Lung microvascular endothelial cell (primary cell): Measurements from ENCODE around the gene COL25A1. TPM values are rescaled to one million over a fixed set of nuclear protein-coding genes. Genes with fewer than 3 reads are reported as not detected.
"Not testable (repeated sequence)": the region's sequence is repeated elsewhere in the genome, so short reads cannot be mapped to it uniquely, and the experiment has no call there.

Experiments used
- DNase-seq, 2 donors: peaks; one replicate each; pipeline versions ENCODE4 v3.0.0 to v3.0.0-alpha.2; 2010; ENCODE audit warnings: low read depth in 2 of 2
- total RNA-seq: library from RNA; depleted of rRNA; stranded (reverse); fragments of >200 nt; gene quantifications from 2 replicates; pipeline ENCODE4 v1.2.1, GENCODE V29; 2014

The COL25A1 gene
- total RNA-seq, 1 donor from 2014 or later: under 0.01 TPM

DNA sequence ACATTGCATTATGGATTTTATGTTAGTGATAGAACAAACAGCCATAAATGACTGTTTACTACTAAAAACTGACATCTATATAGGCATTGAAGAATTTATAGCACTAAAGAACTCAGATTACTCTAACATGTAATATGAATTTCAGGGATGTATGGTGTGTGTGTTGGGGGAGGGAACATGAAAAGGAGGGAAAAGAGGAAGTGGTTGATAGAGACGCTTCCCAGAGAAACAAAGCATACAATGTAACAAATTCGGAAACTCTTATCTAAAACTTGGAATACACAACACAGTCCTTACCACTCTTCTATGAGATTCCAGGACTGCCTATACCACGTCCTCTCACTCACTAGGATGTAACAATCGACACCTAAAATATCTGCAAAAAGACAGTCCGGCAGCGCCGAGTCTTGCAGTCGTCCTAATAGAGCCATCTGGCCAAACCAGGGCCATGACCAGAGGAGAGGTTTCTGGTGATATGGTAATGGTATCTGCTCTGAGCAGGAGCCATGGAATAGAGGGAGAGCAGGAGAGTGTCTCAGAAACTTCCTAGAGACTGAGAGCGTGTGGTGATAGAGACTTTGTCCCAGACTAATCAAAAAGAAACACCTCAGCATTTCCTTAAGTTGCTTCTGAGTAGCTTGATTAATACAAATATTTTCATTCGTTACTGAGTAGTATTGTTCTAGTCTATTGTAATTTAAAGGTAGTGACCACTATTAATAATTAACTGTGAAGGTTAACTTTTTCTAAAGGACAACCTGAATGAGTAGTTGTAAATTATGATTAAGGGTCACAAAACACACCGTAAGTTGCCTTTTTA lies 287.7 kb downstream of the COL25A1 start:
- DNase-seq: no peak

DNA sequence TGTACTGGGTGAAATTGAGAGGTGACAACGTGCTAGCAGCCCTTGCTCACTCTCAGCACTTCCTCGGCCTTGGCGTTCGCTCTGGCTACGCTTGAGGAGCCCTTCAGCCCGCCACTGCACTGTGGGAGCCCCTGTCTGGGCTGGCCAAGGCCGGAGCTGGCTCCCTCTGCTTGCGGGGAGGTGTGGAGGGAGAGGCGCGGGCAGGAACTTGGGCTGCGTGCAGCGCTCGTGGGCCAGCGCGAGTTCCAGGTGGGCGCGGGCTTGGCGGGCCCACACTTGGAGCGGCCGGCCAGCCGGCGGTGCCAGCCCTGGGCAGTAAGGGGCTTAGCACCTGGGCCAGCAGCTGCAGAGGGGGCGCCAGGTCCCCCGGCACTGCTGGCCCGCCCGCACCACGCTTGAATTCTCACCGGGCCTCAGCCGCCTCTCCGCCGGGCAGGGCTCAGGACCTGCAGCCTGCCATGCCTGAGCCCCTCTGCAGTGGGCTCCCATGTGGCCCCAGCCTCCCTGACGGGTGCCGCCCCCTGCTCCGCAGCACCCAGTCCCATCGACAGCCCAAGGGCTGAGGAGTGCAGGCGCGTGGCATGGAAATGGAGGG lies 290.1 kb downstream of the COL25A1 start:
- no peak for DNase-seq

DNA sequence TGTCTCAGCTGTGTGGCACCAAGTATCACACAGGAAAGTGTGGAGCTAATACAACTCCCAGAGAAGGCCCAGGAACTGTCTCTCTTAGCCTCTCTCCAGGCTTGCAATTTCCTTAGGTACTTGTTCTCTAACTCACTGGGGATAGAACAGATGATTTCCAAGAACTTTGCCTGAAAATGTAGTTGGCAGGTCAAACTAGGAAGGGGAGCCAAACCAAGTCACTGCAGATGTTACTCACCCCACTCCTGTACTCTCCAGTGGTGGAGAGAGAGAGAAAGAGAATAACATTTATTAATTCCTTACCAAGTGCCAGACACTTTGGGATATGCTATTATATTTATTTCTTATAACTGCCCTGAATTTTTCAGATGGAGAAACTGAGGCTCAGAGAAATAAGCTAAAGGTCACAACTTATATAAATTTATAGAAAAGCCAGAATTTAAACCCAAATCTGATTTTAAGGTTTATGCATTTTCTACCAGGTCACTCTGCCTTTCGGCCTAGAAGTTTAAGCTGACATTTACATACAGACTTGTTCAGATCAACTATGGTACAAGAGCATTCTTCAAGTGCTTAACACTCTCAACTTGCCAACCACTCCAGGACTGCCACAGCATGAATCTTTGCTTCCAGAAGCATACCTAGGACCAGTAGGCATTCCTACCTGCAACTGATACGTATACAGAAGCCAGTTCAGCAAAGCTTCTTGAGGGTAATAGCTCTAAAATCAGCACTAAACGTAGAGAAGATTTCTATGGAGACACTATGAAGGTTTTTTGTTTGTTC lies 291.0 kb downstream of the COL25A1 start:
- DNase-seq: no peak

DNA sequence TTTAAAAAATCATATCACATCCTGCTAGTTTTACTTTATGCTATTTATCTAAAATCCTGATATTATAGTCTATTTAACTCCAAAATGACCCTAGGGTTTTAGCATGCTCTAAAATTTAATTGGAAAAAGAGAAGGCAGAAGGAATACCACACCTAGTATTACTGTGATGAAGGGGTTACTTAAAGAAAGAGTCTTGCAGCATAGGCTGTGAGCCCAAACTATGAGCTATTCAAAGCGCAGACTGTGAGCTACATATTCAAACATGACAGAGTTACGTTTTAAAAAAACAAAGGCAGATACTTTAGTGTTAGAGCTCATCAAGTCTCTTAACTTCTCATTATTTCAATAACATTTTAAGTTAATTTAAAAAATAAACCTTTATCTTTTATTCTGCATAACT lies 291.9 kb downstream of the COL25A1 start:
- no peak for DNase-seq

DNA sequence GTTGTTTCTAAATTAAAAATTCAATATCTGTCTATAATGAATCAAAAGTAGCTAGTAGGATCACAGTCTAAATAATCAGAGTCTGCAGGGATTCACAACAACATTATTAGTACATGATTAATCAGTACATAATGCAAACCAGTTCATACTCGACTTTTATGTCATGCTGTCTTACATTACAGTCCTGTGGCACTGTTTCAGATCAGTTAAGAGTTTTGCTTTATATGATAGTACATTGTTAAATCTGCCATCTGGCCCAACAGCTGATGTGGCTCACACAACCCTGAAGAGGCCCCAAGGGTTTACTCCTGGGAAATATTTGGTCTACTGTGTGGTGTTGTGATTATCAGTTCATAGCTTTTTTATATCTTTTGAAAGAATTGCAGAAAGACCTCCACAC lies 292.5 kb downstream of the COL25A1 start:
- no peak for DNase-seq

DNA sequence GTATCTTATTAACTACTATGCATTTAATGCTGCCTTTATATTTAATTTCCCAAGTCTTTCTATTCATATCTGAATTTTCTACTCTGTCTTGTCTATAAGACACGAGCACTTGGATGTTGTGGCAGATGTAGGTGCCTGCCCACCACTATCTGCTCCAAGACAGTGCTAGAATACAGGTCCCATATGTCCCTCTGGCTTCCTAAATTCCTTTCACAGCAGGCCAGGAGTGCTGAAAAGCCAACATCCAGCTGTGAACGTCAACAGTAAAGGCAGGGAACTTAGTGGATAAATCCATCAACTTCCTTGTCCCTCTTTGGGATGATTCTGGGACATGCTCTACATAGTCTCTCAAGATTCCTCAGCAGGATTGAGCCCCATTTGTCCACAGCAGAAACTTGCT lies 294.5 kb downstream of the COL25A1 start:
- DNase-seq: no peak

DNA sequence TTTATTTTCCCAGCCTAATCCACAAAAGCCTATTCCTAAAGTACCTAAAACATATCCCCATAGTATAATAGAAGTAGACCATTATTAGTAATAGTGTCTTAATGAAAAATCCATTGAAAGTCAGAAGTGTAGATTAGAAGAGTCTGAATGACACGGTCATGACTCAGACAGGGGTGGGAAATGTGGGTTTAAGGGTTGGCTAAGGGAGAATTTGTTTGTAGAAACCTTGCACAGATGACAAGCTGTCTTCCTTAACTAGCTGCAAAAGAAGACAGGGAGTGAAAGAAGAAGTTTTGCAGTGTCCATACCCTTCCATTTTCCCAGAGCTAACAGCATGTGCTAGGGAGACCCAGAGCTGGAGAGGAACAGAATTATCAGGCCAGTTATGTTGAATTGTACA lies 296.9 kb downstream of the COL25A1 start:
- no peak for DNase-seq

DNA sequence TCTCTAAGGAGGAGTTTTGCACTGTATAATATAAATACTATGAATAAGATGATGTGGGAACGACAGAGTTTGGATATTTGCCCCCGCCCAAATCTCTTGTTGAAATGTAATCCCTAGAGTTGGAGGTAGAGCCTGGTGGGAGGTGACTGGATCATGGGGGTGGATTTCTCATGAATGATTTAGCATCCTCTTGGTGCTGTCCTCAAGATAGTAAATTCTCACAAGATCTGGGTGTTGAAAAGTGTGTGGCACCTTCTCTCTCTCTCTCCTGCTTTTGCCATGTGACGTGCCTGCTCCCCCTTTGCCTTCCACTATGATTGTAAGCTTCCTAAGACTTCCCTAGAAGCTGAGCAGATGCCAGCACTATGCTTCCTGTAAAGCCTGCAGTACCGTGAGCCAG lies 298.0 kb downstream of the COL25A1 start:
- DNase-seq: no peak

DNA sequence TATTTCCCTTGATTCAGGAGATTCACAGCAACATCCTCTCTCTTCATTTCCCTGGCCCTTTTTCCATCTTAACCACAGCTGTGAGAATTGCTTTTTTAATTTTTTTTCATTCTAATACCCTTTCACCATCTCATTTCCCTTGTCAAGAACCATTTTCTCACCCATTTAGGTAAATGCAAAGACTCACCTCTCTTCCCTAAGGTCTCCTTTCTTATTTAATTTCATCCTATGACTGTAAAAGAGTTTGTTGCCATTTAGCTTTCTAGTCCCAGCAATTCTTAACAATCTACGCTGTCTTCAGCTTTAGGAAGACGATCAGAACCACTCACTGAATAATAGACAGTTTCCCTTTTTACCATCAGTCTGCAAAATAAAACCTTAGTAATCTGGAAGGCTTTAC lies 298.5 kb downstream of the COL25A1 start:
- DNase-seq: no peak

DNA sequence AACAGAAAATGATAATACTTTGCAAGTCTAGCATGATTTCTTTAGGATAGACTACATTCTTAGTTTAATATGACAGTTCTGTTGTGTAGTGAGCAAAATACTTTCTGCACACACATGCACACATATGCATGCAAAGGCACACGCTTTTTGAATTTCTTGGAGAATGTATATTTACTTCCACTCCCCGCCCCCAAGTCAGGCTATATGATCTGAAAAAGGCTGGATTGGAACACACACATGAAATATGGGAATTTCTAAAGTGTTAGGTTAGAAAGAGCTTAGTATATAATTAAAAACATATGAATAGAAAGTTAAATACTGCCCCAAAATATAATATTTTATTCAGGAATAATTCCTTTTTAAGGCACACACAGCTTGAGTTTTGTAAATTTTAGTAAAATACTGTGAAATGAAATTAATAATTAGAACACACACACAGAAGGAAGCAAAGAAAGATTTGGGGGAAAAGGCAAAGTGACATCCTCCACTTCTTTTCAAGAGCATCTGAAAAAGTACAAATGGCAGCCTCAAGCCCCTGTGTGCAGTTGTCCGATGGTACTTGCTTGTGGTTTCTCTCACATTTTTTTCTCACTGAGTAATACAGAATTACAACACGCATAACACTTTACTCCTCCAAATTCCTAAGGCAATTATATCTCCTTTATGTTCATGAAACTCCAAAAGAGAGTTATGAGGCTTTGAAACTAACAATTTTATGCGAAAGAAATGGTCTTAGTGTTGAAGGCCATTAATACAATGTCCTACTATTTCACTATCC lies 310.7 kb downstream of the COL25A1 start:
- no peak for DNase-seq

DNA sequence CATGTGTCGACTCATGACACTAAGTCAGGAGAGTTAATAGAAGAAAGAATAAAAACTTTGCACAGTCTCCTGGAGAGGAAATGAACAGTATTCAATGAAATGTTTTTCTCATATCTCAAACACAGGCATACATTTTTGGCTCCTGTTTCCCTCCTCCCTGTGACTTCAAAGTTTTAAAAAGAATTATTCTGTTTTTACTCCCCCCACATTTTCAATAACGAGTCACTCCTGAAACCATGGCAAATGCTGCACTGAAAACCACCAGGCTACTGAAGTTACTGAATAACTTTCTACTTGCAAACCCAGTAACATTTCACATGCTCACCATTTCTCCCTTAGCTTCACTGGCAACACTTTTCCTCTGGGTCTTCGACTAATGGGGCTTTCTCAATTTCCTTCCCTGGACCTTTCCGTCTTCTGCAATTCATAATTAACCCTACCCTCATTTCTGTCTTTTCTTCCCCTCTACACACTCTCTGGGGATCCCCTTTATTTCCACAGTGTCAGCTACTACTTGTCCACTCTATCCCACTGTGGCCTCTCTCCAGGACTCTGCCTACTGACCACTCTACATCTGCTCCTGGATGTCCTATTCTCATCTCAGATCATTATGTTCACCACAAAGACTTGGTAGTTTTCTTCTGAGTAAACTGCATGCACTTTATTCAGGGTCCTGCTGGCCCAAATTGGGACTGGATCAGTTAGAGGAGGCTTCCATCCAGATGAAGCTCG lies 313.8 kb downstream of the COL25A1 start:
- no peak for DNase-seq

DNA sequence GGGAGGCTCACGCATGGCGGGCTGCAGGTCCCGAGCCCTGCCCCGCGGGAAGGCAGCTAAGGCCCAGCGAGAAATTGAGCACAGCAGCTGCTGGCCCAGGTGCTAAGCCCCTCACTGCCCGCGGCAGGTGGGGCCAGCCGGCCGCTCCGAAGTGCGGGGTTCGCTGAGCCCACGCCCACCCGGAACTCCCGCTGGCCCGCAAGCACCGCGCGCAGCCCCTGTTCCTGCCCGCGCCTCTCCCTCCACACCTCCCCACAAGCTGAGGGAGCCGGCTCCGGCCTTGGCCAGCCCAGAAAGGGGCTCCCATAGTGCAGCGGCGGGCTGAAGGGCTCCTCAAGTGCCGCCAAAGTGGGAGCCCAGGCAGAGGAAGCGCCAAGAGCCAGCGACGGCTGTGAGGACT lies 318.0 kb downstream of the COL25A1 start:
- DNase-seq: not testable (repeated sequence)

DNA sequence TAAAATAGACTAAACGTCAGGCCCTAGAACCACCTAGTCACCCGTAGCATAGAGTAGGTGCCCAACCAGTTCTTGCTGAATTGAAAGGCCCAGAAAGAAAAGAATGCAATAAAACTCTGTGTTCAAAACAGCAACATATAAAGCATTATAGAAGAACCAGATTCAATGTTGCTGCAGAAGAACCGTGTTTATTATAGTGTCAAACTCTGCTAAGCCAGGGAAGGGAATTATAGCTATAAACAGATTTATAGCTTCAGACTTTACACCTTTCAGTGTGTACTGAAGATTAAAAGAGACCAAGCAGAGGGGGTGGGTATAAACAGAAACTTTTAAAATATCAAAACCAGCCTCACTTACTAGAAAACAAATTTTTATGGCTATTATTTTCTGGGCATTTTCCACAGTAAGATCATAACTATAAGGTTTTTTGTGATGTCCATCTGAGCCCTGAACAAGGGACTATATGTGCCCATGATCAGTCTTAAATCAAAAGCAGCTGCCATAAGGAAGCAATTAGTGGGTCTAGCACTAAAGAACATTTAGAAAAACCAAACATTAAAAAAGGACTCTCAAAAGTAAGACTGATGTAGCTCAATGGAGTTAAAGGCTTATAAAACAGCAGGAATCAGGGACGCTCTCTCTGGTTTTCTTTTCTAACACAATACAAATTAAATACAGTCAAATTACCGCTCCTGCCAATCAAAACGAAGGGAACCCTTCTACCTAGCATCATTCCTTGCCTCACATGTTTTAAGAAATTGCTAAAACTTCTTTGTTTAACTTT lies 319.9 kb downstream of the COL25A1 start:
- DNase-seq: no peak

DNA sequence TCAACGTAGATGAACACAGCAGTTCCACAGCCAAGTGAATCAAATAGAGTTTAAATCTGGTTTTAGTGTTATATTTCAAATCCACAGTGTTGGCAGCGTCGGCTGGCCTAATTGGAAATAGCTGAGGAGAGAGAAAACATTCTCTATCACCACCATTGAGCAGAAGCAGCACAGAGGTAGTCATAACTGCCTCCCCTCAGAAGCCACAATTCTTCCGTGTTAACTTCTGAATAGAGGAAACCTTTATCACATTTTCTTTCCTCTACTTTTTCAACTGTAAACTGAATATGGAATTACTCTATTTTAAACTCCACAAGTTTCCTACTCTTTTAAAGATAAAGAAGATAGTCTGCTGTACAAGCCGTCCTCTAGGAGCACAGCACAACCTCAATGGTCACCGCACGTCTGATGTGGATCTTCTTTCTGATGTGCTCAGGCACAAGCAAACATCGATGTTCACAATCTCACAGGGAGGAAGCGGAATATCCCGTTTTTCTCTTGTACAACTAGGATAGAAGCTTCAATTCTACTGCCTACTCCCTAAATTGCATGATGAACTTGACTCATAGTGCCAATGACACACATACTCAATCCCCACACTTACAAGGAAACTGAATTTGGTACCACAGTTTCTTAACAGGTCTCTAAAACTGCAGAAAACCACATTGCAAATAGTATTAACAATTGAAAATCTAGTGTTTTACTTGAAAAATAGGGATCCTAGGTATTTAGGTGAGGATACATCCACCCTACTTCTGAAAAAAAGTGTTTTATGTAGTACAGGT lies 321.8 kb downstream of the COL25A1 start:
- no peak for DNase-seq

DNA sequence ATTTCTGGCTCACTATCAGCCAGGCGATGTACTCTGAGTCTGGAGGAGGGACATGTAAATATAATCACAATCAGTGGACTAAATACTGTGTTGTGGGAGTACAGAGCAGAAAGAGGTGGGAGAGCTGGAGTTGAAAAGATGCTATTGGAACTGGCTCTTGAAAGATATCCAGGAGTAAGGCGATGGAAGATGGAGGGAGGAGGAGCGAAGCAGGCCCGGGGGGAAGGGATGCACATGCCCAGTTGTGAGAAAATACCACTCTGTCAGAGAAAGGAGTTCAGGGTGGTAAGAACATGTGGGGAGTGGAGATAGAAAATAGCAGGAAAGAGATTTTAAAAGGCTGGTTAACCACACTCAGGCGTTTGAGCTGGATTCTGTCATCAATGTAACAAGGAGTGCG lies 322.7 kb downstream of the COL25A1 start:
- DNase-seq: no peak

DNA sequence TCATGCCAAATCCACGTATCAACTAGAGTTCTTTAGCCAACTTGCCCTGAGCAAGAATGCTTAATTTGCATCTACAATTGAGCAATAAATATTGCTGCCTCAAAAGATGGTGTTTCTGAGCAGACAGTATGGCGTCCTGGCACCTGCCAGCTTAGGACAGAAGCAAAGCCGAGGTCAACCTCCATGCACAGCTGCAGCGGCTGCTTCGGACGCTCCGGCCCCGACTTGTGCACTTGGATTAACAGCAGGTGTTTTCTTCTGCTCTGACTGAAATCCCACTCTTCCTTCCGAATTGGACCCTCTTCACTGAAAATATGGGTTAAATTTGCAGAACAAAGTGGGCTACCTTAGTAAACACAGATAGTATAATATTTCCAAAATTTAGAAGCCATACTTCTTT lies 324.4 kb downstream of the COL25A1 start:
- DNase-seq: no peak

DNA sequence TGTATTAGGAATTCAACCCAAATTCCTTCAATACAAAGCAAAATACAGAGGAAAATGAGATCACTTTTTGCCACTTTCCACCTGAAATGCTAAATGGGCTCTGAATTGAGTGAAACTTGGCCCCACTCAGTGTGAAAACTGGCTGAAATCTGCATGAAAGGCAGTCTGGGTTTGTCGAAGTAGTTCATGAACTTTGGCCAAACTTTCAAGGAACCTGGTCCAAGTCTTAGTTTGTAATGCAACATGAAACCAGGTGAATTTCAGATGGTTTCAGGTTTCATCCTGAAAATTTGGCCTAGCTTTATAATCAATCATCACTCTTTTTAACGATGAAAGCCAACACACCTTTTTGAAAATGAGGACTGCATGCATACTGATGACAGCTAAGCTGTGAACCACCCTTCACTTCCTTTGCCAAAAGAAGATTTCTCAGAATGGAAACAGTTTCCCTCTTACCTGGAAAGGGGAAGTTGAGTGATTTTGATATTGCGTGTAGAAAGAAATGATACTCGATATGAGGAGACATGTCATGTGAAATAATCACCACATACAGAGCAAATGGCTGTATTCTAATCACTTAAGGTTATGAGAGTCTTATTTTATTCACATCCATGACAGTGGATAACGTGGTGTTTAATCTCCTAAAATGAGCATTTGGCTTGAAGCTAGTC lies 329.7 kb downstream of the COL25A1 start:
- no peak for DNase-seq

DNA sequence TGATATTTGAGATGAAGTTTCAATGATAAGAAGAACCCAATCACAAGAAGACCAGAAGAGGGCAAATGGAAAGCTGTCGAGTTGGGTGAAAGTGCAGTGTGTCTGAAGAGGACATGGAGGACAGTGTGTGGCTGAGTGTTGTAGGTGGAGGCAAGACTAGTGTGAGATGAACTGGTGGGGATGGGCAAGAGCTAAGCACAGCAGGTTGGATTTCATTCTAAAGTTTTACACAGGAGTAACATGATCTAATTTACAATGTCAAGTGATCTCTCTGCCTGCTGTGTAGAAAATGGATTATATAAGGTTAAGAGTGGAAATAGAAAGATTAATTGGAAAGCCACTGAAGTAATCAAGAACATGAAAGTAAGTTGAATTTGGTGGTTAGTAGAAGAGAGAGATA lies 331.0 kb downstream of the COL25A1 start:
- no peak for DNase-seq
